Loucy (cell line): ENCODE results near the gene DRD3.

Experiments
- H2AFZ ChIP-seq: fragments of 200-600 bp; sonication (generic); 2 replicates; pipeline ENCODE4 v1.6.0; 2016; ENCODE audit warnings: antibody characterized with exemption, mild to moderate bottlenecking, low read length, moderate library complexity
- H3F3A ChIP-seq: fragments of 200-600 bp; 2 replicates; pipeline ENCODE4 v1.6.0; 2016; ENCODE audit warnings: antibody characterized with exemption, low read depth, mild to moderate bottlenecking
- H3K27me3 ChIP-seq: fragments of 200-600 bp; sonication (generic); 2 replicates; pipeline ENCODE4 v1.6.1; 2014; ENCODE audit warnings: low read length, mild to moderate bottlenecking; ENCODE audit not compliant: insufficient read depth, poor library complexity, severe bottlenecking
- H3K36me3 ChIP-seq: fragments of 200-600 bp; sonication (generic); 2 replicates; pipeline ENCODE4 v1.6.1; 2016; ENCODE audit warnings: low read length; ENCODE audit not compliant: insufficient read depth
- H3K4me1 ChIP-seq: fragments of 200-600 bp; sonication (generic); 2 replicates; pipeline ENCODE4 v1.5.1; 2014; ENCODE audit warnings: low read length, mild to moderate bottlenecking; ENCODE audit not compliant: insufficient read depth, poor library complexity, severe bottlenecking
- H3K4me2 ChIP-seq: fragments of 200-600 bp; sonication (generic); 2 replicates; pipeline ENCODE4 v1.6.0; 2014; ENCODE audit warnings: antibody characterized with exemption, low read length, low read depth, mild to moderate bottlenecking; ENCODE audit not compliant: poor library complexity, severe bottlenecking
- H3K4me3 ChIP-seq: fragments of 200-600 bp; sonication (generic); 2 replicates; pipeline ENCODE4 v1.5.1; 2014; ENCODE audit warnings: low read length, mild to moderate bottlenecking, mixed read lengths; ENCODE audit not compliant: poor library complexity, severe bottlenecking
- H3K79me2 ChIP-seq: fragments of 200-600 bp; sonication (generic); 2 replicates; pipeline ENCODE4 v1.6.1; 2014; ENCODE audit warnings: low read length; ENCODE audit not compliant: insufficient read depth
- H3K9ac ChIP-seq: fragments of 200-600 bp; sonication (generic); 2 replicates; pipeline ENCODE4 v1.6.0; 2014; ENCODE audit warnings: mild to moderate bottlenecking, low read depth, low read length, moderate library complexity; ENCODE audit not compliant: poor library complexity, severe bottlenecking
- H3K9me2 ChIP-seq: fragments of 200-600 bp; sonication (generic); replicated peaks from 2 replicates; pipeline ENCODE4 v1.6.1; 2016; ENCODE audit warnings: low read depth, low read length, mixed read lengths
- H3K9me3 ChIP-seq: fragments of 200-600 bp; sonication (generic); 2 replicates; pipeline ENCODE4 v1.6.1; 2014; ENCODE audit warnings: mild to moderate bottlenecking, antibody characterized with exemption, low read length, low read depth; ENCODE audit not compliant: insufficient read depth
- H4K20me1 ChIP-seq: fragments of 200-600 bp; sonication (generic); 2 replicates; pipeline ENCODE4 v1.6.0; 2014; ENCODE audit warnings: antibody characterized with exemption, low read length, mild to moderate bottlenecking; ENCODE audit not compliant: insufficient read depth, poor library complexity, severe bottlenecking
- EZH2phosphoT487 ChIP-seq: fragments of 200-600 bp; IDR thresholded peaks from 2 replicates; pipeline ENCODE4 v1.6.1; 2018; ENCODE audit warnings: antibody characterized with exemption, mild to moderate bottlenecking, moderate library complexity, borderline replicate concordance
- TF ChIP-seq, protein P1 (sequence below): fragments of 200-600 bp; sonication (generic); conservative IDR thresholded peaks from 2 replicates; pipeline ENCODE4 v1.5.1; 2014; ENCODE audit warnings: mild to moderate bottlenecking, antibody characterized with exemption, low read length

The DRD3 gene

DNA sequence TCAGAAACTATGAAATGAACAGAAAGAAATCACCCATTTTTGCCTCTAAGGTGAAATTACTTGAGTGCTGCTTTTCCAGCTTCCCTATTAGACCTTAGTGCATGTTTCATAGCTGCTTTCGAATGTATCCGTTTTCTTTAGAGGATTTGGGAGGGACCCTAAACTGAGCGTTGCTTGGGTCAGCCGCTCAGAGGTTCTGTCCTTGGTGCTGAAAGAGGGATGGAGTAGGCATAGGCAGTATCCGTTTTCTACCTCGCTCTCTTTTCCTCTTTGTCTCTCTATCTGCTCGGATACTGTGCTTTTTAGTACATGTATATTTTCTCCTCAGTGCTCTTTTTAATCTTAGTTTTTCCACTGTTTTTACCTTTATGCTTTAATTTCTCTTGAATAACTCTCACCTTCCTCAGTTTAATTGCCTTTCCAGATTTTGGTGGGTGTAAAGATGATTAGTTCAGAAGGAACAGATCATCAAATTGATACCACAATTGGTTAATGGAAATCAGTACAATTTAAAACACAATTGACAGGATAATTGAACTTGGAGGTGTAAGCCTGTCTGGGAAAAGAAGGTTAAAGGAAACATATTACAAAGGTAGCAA is at the start of gene DRD3:
DRD3 (minus strand) TSS at position 283 of the 599 bp plus-strand sequence. CDS start 7,060 bp downstream, outside the sequence.
- no peaks in the 10 kb centered on the region for H3K9me3 ChIP-seq
- TF ChIP-seq, protein P1, sequence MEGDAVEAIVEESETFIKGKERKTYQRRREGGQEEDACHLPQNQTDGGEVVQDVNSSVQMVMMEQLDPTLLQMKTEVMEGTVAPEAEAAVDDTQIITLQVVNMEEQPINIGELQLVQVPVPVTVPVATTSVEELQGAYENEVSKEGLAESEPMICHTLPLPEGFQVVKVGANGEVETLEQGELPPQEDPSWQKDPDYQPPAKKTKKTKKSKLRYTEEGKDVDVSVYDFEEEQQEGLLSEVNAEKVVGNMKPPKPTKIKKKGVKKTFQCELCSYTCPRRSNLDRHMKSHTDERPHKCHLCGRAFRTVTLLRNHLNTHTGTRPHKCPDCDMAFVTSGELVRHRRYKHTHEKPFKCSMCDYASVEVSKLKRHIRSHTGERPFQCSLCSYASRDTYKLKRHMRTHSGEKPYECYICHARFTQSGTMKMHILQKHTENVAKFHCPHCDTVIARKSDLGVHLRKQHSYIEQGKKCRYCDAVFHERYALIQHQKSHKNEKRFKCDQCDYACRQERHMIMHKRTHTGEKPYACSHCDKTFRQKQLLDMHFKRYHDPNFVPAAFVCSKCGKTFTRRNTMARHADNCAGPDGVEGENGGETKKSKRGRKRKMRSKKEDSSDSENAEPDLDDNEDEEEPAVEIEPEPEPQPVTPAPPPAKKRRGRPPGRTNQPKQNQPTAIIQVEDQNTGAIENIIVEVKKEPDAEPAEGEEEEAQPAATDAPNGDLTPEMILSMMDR, result no peak
- no peak for TF ChIP-seq EZH2phosphoT487
- 0 out of 2 replicates have a peak, but pooled peaks cover 5% of the 10 kb centered on the region for H3K9me2 ChIP-seq
- H3K4me2 ChIP-seq, result no peak within 1 kb of the TSS
- no peak within 1 kb of the TSS for H3K9ac ChIP-seq
- H3K4me1 ChIP-seq, result no peaks in the 10 kb centered on the region
- H4K20me1 ChIP-seq, result no peaks in the 10 kb centered on the region
- no peaks in the 10 kb centered on the region for H3K36me3 ChIP-seq
- H3K4me3 ChIP-seq, result no peak within 1 kb of the TSS
- H3F3A ChIP-seq, result no peaks in the 10 kb centered on the region
- no peaks in the 10 kb centered on the region for H3K27me3 ChIP-seq
- no peak within 1 kb of the TSS for H2AFZ ChIP-seq
- H3K79me2 ChIP-seq, result no peaks in the 10 kb centered on the region

DNA sequence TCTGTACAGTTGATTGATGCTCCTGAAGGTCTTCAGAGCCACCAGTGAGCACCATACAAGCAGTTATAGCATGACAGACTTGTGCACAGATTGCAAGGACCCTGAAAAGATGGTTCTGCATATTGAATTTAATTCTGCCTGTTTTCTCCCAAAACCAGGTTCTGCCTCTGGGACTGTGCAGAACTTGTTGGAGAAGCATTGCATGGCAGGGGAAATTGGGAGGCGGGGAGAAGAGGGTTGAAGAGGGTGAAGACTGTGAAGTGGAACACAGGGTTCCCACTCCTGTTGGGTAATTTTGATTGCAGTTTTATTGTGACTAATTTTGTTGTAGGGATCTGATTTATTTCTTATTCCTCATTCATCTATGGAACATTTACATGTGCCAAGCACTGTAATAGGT is 48.2 kb upstream of the DRD3 start:
- no peaks in the 10 kb centered on the region for H3K36me3 ChIP-seq
- H3K4me1 ChIP-seq, result no peaks in the 10 kb centered on the region
- H4K20me1 ChIP-seq, result no peaks in the 10 kb centered on the region
- H3K27me3 ChIP-seq, result no peaks in the 10 kb centered on the region
- no peak overlapping the region for H3K9ac ChIP-seq
- no peaks in the 10 kb centered on the region for H3K79me2 ChIP-seq
- peaks cover 3% of the 10 kb centered on the region; the same call in 1 of the 2 replicates for H3K9me3 ChIP-seq
- no peak overlapping the region for H3K4me3 ChIP-seq
- H3K4me2 ChIP-seq, result no peak overlapping the region
- no peaks in the 10 kb centered on the region for H3F3A ChIP-seq
- no peak overlapping the region for H2AFZ ChIP-seq
- TF ChIP-seq, protein P1, result no peak
- no peak for TF ChIP-seq EZH2phosphoT487
- H3K9me2 ChIP-seq, result no peaks in the 10 kb centered on the region

DNA sequence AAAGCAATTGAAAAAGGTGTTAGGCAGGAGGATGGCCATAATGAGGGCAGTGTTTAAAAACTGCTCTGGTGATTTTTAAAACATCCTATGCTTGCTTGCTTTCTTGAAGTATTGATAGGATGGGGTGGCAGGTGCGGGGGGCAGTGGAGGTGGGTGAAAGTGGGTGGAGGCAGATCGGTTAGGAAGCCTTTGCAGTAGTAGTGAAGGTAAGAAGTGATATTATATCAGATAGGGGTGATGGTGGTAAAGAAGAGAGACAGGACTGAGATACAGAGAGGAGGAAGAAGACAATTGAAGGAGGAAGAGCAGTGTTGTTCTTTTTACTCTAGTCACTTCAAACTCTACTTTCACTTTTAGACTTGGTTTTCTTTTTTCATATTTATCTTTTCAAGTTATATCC is 47.5 kb upstream of the DRD3 start:
- Histone ChIP-seq H3K4me2 (no peak overlapping the region), H2AFZ (peak overlapping the region; percentile 61), H3K27me3 (no peaks in the 10 kb centered on the region), H3K36me3 (no peaks in the 10 kb centered on the region), H3K9ac (no peak overlapping the region), H3K4me3 (no peak overlapping the region), H3K9me2 (no peaks in the 10 kb centered on the region), H3F3A (no peaks in the 10 kb centered on the region), H4K20me1 (no peaks in the 10 kb centered on the region), H3K9me3 (peaks cover 3% of the 10 kb centered on the region; the same call in 1 of the 2 replicates), H3K4me1 (no peaks in the 10 kb centered on the region), H3K79me2 (no peaks in the 10 kb centered on the region)
- TF ChIP-seq, protein P1, result no peak
- TF ChIP-seq EZH2phosphoT487, result no peak
